Endometrial microvascular endothelial cells (primary cell): ENCODE data around the gene MRPL16. TPM values are rescaled to one million over a fixed set of nuclear protein-coding genes. Genes with fewer than 3 reads are reported as not detected.

ENCODE experiments used
- total RNA-seq: library from RNA; depleted of rRNA; stranded (reverse); fragments of >200 nt; gene quantifications from one replicate; pipeline ENCODE4 v1.2.3, GENCODE V29; 2015; ENCODE audit errors: inconsistent ontology term

Gene MRPL16
- total RNA-seq, 1 donor from 2014 or later = 48.8 TPM

Other genes starting within 250 kb of the MRPL16 start
- 19.0 TPM for gene OSBP, start 195.0 kb downstream of the MRPL16 start, total RNA-seq
- gene PATL1, start 141.7 kb downstream of the MRPL16 start, total RNA-seq = 11.7 TPM
- gene OR10V1, start 96.9 kb downstream of the MRPL16 start, total RNA-seq = not detected
- gene STX3, start 55.4 kb downstream of the MRPL16 start, total RNA-seq = 24.4 TPM
- gene CBLIF, start 34.7 kb upstream of the MRPL16 start, total RNA-seq = not detected
- not detected for gene TCN1, start 55.7 kb upstream of the MRPL16 start, total RNA-seq
- gene OOSP3, start 68.0 kb upstream of the MRPL16 start, total RNA-seq = not detected
- gene OOSP1, start 127.7 kb upstream of the MRPL16 start, total RNA-seq = not detected
- not detected for gene OOSP4A, start 153.3 kb upstream of the MRPL16 start, total RNA-seq
- gene OOSP4B, start 206.4 kb upstream of the MRPL16 start, total RNA-seq = not detected
- gene OOSP2, start 229.6 kb upstream of the MRPL16 start, total RNA-seq = not detected
- not detected for gene MS4A3, start 245.9 kb upstream of the MRPL16 start, total RNA-seq